ENCODE measurements around the gene RXFP1.
A peak's percentile ranks its signal among the peaks of the same experiment; 100 is the strongest.
"Not testable (repeated sequence)": the region's sequence is repeated elsewhere in the genome, so short reads cannot be mapped to it uniquely, and the experiment has no call there.

RXFP1 gene

DNA sequence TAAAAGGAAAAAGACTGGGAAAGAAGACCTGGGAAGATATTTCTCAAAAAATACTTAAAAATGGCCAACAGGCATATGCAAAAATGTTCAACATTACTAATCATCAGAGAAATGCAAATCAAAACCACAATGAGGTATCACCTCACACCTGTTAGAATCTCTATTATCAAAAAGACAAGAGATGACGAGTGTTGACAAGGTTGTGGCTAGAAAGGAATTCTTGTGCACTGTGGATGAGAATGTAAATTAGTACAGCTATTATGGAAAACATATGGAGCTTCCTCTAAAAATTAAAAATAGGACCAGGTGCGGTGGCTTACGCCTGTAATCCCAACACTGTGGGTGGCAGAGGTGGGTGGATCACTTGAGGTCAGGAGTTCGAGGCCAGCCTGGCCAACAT lies 100.0 kb downstream of the RXFP1 start:
- no peak for DNase-seq

DNA sequence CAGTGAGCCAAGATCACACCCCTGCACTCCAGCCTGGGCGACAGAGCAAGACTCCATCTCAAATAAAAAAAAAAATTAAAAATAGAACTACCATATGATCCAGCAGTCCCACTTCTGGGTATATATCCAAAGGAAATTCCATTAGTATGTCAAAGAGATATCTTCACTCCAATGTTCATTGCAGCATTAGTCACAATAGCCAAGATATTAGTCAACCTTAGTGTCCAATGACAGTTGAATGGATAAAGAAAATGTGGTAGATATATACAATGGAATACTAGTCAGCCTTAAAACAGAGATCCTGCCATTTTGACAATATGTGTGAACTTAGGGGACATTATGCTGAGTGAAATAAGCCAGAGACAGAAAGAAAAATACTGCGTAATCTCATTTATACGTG lies 100.6 kb downstream of the RXFP1 start:
- no peak for DNase-seq

DNA sequence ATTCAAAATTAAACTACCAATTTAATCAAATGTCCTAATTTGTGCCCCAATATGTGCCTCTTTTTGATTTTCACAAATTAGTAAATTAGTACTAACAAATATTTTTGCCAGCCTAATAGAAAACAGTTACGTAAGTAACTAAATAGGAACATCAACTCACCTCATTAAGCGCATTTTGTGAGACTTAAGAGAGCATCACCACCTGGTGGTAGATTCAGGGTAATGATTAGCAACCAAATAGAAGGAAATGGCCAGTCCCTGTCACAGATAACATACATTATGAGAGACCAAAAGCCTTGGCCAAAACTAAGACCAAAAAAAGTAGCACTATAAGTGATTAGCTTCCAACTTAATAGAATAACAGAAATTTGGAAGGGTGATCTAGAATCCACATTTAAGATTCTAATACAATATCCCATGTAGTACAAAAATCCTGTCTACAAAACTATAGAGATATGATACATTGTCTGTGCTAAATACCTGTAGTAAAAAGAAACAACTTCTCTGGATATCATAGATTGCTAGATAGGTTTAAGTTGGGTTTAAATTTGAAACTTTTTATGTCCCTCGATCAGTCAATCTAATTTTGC lies 103.3 kb downstream of the RXFP1 start:
- peak; percentile 33 for DNase-seq

DNA sequence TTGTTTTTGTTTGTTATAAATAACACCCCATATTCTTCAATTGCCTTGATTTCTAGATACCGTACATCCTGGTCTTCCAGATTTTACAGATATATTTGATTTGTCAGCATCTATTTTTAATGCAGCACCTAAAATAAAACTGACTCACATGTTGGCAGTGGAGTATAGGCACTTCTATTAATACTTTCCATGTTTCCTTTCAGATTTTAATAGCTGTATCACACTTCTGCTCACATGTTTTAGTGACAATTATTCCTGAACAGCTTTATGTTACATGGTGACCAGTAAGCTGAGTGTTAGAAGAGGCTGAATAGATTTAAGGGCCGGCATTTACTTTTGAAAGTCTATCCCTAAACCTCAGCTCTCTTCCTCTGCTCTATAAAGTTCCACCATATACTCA lies 103.9 kb downstream of the RXFP1 start:
- no peak for DNase-seq

DNA sequence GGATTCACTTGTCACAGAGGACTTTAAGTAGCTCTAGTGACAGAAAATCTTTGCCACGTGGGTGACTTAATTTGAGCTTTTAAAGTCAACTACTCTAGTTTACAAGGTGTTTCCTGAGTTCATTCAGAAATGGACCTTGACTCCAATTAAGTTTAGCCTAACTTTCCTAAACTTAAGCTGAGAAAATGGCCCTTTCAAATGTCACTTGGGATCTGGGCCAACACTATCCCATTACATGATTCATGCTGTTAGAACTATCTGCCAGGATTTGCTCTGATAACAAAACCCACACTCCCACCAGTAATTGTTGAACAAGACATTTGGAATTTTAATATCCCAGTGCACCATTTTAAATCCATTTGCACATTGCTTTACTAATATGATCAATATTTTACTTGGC lies 109.2 kb downstream of the RXFP1 start:
- no peak for DNase-seq

GRCh38 chr4:158636619-158637018 lies 114.9 kb downstream of the RXFP1 start:
- DNase-seq, result no peak

- no peak for DNase-seq
These were observed 122.7 kb downstream of the RXFP1 start for GRCh38 chr4:158644356-158644755.

DNA sequence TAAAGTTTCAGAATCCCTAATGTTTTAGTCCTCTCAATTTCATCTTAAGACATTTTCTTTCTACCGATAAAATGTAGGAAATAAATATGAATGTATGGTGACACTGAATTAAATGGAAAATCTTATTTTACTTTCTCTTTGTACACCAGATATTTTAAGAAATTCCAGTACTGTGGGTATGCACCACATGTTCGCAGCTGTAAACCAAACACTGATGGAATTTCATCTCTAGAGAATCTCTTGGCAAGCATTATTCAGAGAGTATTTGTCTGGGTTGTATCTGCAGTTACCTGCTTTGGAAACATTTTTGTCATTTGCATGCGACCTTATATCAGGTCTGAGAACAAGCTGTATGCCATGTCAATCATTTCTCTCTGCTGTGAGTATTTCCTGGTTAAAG lies 123.1 kb downstream of the RXFP1 start:
- DNase-seq, result no peak

DNA sequence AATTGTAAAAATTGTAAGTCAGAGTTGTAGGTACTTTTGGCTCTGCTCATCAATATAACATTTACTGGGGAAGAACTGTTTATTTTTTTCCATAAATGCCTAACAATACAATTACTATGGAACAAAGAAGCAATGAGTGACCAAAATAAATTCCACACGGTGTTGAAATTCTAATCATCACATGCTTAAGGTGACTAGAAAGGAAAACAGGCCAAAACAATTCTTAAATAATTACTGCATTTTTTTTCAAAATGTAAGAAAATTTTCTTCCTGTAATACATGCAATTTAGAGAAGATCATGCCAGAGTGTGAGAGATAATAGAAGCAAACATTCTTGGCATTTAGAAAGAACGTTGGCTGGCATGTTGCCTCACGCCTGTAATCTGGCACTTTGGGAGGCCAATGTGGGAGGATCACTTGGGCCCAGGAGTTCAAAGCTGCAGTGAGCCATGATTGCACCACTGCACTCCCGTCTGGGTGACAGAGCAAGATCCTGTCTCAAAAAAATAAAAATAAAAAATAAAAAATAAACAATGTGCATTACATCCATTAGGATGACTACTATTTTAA lies 127.5 kb downstream of the RXFP1 start:
- DNase-seq, result no peak

- DNase-seq, result no peak
These were observed 131.2 kb downstream of the RXFP1 start for GRCh38 chr4:158652920-158653319.

- DNase-seq, result no peak
These were observed 134.8 kb downstream of the RXFP1 start for GRCh38 chr4:158656439-158656838.

- no peak for DNase-seq
These were observed 135.6 kb downstream of the RXFP1 start for GRCh38 chr4:158657291-158657690.

- not testable (repeated sequence) for DNase-seq
These were observed 141.6 kb downstream of the RXFP1 start for GRCh38 chr4:158663255-158663654.

DNA sequence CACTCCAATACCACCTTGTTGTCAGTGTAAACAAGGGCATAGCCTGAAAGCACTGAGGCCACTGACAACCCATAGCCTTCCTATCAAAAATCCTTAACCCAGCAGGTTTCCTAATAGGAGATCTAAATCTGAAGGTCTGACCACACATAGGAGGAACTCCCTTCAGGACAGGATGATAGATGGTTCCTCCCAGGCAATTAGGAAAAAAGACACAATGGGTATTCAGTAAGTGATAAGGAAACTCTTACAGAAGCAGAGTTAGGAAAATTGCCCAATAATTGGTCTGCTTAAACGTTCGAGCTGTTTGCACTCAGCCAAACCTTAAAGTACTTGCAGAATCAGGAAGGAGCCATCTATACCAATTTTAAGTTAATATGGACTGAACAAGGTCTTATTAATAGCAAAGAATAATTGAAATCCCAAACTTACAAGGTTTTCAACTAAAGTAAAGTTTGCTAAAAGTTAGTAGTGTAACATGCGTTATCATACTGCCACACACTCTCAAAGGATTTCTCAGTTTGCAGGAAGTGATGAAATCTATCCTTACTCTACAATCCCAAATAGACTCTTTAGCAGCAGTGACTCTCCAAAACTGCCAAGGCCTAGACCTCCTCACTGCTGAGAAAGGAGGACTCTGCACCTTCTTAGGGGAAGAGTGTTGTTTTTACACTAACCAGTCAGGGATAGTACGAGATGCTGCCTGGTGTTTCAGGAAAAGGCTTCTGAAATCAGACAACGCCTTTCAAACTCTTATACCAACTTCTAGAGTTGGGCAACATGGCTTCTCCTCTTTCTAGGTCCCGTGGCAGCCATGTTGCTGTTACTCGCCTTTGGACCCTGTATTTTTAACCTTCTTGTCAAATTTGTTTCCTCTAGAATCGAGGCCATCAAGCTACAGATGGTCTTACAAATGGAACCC lies 142.3 kb downstream of the RXFP1 start:
- not testable (repeated sequence) for DNase-seq

DNA sequence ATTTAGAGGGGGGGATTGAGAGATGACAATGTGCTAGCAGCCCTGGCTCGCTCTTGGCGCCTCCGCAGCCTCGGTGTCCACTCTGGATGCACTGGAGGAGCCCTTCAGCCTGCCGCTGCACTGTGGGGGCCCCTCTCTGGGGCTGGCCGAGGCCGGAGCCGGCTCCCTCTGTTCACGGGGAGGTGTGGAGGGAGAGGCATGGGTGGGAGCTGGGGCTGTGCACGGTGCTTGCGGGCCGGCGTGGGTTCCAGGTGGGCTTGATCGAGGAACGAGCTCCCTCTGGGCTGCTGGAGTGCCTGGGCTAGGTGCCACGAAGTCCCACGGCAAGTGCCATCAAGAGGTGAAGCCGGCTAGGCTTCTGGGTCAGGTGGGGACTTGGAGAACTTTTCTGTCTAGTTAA lies 143.1 kb downstream of the RXFP1 start:
- no peak for DNase-seq

DNA sequence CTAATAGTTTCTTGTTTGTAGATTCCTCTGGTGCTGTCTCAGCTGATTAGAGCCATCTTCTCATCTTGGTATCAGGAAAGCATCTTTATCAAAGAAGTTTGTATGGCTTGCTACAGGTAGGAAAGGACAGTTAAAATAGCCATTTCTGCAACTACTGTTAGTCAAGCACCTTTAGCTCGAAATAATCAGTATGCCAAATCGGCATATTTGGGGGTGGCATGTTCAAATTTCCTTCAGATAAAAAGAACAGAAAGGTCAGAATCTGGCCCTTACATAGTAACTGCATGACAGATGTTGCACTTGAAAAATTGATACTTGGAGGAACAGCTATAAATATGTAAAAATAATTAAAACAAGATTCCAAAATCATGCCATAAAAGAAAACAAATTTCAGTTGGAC lies 145.2 kb downstream of the RXFP1 start:
- DNase-seq, result no peak

GRCh38 chr4:158667651-158668198 lies 146.0 kb downstream of the RXFP1 start:
- no peak for DNase-seq

DNA sequence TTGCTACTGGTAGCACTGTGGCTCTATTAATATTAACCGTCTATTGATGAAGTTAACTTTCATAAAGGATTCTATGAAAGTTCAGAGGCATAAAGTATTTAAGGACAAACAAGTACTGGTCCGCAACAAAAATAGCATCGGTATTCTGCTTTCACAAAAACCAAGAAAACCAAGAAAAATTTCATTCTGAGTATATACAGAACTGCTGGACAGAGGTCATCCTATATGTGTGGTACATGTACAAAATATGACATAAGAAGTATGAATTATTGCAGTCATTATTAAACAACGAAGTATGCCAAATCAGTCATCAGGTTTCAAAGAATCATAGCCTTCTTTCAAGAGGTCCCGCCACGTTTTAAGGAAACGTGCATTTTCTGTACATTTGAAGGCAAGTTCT lies 147.6 kb downstream of the RXFP1 start:
- no peak for DNase-seq

DNA sequence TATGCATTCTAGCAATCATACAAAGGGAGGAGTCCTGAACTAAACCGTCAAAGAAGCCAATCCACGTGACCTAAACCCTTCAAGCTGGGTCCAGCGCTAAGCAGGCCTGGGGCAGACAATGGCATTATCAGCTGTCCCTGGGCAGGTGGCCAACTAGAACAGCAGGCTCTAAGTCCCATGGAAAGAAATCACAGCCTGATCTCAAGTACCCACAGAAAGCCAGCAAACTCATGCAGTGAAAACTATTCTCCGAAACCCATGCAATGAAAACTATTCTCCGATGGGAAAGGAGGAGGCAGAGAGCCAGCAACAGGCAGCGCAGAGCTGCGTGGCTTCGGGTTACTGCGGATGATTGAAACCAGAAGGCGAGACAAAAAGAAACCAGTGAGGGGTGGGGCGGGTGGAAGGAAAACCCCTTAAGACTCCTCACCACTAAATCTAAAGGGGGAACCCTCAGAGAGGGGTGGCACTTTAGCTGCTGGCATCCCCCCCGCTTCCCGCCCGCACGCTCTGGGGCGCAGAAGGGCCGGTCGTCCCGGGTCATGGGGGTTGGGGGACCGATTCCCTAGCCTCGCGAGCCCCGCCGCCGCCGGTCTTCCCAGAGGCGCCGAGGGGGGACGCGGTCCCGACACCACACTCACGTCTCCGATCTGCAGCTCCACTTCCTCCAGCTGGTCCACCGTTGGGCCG lies 149.4 kb downstream of the RXFP1 start:
- peak; percentile 75 for DNase-seq

- no peak for DNase-seq
These were observed 149.9 kb downstream of the RXFP1 start, which contains the start of gene C4orf46 for GRCh38 chr4:158671665-158671914. Gene C4orf46 (minus strand): TSS chr4:158671887. CDS start chr4:158671801, 86 bp downstream.

GRCh38 chr4:158671915-158672806 lies 150.5 kb downstream of the RXFP1 start, which contains the start of gene ETFDH:
Gene ETFDH (plus strand): TSS chr4:158672296. CDS start chr4:158672457, 161 bp downstream.
- peak; percentile 95 for DNase-seq

GRCh38 chr4:158673633-158674032 lies 152.0 kb downstream of the RXFP1 start:
- no peak for DNase-seq
